ENCODE measurements around the gene PHF21B.

PHF21B gene

GRCh38 chr22:45026511-45026910 lies 16.7 kb upstream of the PHF21B start:
- no peaks in the 10 kb centered on the region for H3K36me3 Mint-ChIP-seq (ENCODE audit: low read depth)
- H3K27ac Mint-ChIP-seq = no peak overlapping the region
- no peak overlapping the region for H3K4me3 Mint-ChIP-seq
- peaks cover 65% of the 10 kb centered on the region for H3K27me3 Mint-ChIP-seq (ENCODE audit: low read depth)
- TF ChIP-seq CTCF (IDR thresholded peaks at IDR 0.05; ENCODE audit: unreplicated experiment in 3 of 3) = no peak
- no peaks in the 10 kb centered on the region for H3K9me3 Mint-ChIP-seq
- H3K4me1 Mint-ChIP-seq = no peaks in the 10 kb centered on the region

- Mint-ChIP-seq H3K36me3 (ENCODE audit: low read depth) (no peaks in the 10 kb centered on the region), H3K9me3 (no peaks in the 10 kb centered on the region), H3K4me3 (no peak overlapping the region), H3K27me3 (ENCODE audit: low read depth) (peaks cover 47% of the 10 kb centered on the region), H3K27ac (no peak overlapping the region), H3K4me1 (no peaks in the 10 kb centered on the region)
- TF ChIP-seq CTCF (IDR thresholded peaks at IDR 0.05; ENCODE audit: unreplicated experiment in 3 of 3) = no peak
Observed at GRCh38 chr22:45023431-45023830, 13.6 kb upstream of the PHF21B start.

GRCh38 chr22:45019861-45020655 lies 10.3 kb upstream of the PHF21B start:
- no peaks in the 10 kb centered on the region for H3K9me3 Mint-ChIP-seq
- no peak for TF ChIP-seq CTCF (IDR thresholded peaks at IDR 0.05; ENCODE audit: unreplicated experiment in 3 of 3)
- H3K27ac Mint-ChIP-seq = no peak overlapping the region
- no peaks in the 10 kb centered on the region for H3K4me1 Mint-ChIP-seq
- H3K36me3 Mint-ChIP-seq (ENCODE audit: low read depth) = no peaks in the 10 kb centered on the region
- H3K27me3 Mint-ChIP-seq (ENCODE audit: low read depth) = peaks cover 48% of the 10 kb centered on the region
- H3K4me3 Mint-ChIP-seq = no peak overlapping the region

GRCh38 chr22:45014654-45015053 lies 4.8 kb upstream of the PHF21B start:
- TF ChIP-seq CTCF (IDR thresholded peaks at IDR 0.05; ENCODE audit: unreplicated experiment in 3 of 3) = no peak
- Mint-ChIP-seq H3K27ac (no peak overlapping the region), H3K4me3 (peak overlapping the region in 1 of 3 experiments; percentile 30), H3K27me3 (ENCODE audit: low read depth) (peaks cover 33% of the 10 kb centered on the region), H3K36me3 (ENCODE audit: low read depth) (no peaks in the 10 kb centered on the region), H3K4me1 (peaks cover 7% of the 10 kb centered on the region), H3K9me3 (no peaks in the 10 kb centered on the region)

- Mint-ChIP-seq H3K36me3 (ENCODE audit: low read depth) (no peaks in the 10 kb centered on the region), H3K9me3 (no peaks in the 10 kb centered on the region), H3K4me1 (peaks cover 7% of the 10 kb centered on the region), H3K27ac (no peak overlapping the region), H3K27me3 (ENCODE audit: low read depth) (peaks cover 29% of the 10 kb centered on the region), H3K4me3 (no peak overlapping the region)
- TF ChIP-seq CTCF (IDR thresholded peaks at IDR 0.05; ENCODE audit: unreplicated experiment in 3 of 3) = no peak
Observed at GRCh38 chr22:45013138-45013537, 3.3 kb upstream of the PHF21B start.

GRCh38 chr22:45010532-45010900 lies 711 bp upstream of the PHF21B start:
- Mint-ChIP-seq H3K4me3 (peak overlapping the region; percentile 92 to 93 (median 92)), H3K27me3 (ENCODE audit: low read depth) (peaks cover 17% of the 10 kb centered on the region)

More at GRCh38 chr22:45010532-45010900, 711 bp upstream of the PHF21B start:
- H3K4me1 Mint-ChIP-seq = peaks cover 20% of the 10 kb centered on the region
- no peaks in the 10 kb centered on the region for H3K9me3 Mint-ChIP-seq
- no peaks in the 10 kb centered on the region for H3K36me3 Mint-ChIP-seq (ENCODE audit: low read depth)
- peak overlapping the region; percentile 32 to 87 (median 79) for H3K27ac Mint-ChIP-seq
- TF ChIP-seq CTCF (IDR thresholded peaks at IDR 0.05; ENCODE audit: unreplicated experiment in 3 of 3) = no peak
